ENCODE results near the gene CDH26.
"Not testable (repeated sequence)": the region's sequence is repeated elsewhere in the genome, so short reads cannot be mapped to it uniquely, and the experiment has no call there.

CDH26 gene

GRCh38 chr20:60020251-60020650 lies 62.0 kb downstream of the CDH26 start:
- DNase-seq, result no peak

- no peak for DNase-seq
Observed at GRCh38 chr20:60021104-60021503, 62.9 kb downstream of the CDH26 start.

- DNase-seq, result no peak
Observed at GRCh38 chr20:60022849-60023248, 64.6 kb downstream of the CDH26 start.

GRCh38 chr20:60024245-60024644 lies 66.0 kb downstream of the CDH26 start:
- DNase-seq, result no peak

GRCh38 chr20:60024801-60025200 lies 66.6 kb downstream of the CDH26 start:
- no peak for DNase-seq

- DNase-seq, result no peak
Observed at GRCh38 chr20:60026010-60026409, 67.8 kb downstream of the CDH26 start.

- DNase-seq, result no peak
Observed at GRCh38 chr20:60030471-60030870, 72.2 kb downstream of the CDH26 start.

GRCh38 chr20:60031107-60031506 lies 72.9 kb downstream of the CDH26 start:
- DNase-seq, result no peak

GRCh38 chr20:60034231-60035110 lies 76.2 kb downstream of the CDH26 start:
- DNase-seq, result no peak

- DNase-seq, result no peak
Observed at GRCh38 chr20:60035486-60035885, 77.3 kb downstream of the CDH26 start.

GRCh38 chr20:60036346-60036745 lies 78.1 kb downstream of the CDH26 start:
- no peak for DNase-seq

- DNase-seq, result peak; percentile 18
Observed at GRCh38 chr20:60036746-60037499, 78.7 kb downstream of the CDH26 start.

GRCh38 chr20:60038400-60039008 lies 80.3 kb downstream of the CDH26 start:
- DNase-seq, result no peak

GRCh38 chr20:60039526-60039925 lies 81.3 kb downstream of the CDH26 start:
- DNase-seq, result no peak

- no peak for DNase-seq
Observed at GRCh38 chr20:60040471-60041162, 82.4 kb downstream of the CDH26 start.

GRCh38 chr20:60041436-60042165 lies 83.4 kb downstream of the CDH26 start:
- DNase-seq, result not testable (repeated sequence)

- no peak for DNase-seq
Observed at GRCh38 chr20:60043435-60043834, 85.2 kb downstream of the CDH26 start.

- no peak for DNase-seq
Observed at GRCh38 chr20:60046011-60046413, 87.8 kb downstream of the CDH26 start.

- no peak for DNase-seq
Observed at GRCh38 chr20:60046436-60046835, 88.2 kb downstream of the CDH26 start.

- DNase-seq, result no peak
Observed at GRCh38 chr20:60046860-60047259, 88.6 kb downstream of the CDH26 start.

- DNase-seq, result no peak
Observed at GRCh38 chr20:60048634-60049521, 90.7 kb downstream of the CDH26 start.

All from NCI-H1092 (cell line).